Measurements from ENCODE around the gene PEX6.

DNA sequence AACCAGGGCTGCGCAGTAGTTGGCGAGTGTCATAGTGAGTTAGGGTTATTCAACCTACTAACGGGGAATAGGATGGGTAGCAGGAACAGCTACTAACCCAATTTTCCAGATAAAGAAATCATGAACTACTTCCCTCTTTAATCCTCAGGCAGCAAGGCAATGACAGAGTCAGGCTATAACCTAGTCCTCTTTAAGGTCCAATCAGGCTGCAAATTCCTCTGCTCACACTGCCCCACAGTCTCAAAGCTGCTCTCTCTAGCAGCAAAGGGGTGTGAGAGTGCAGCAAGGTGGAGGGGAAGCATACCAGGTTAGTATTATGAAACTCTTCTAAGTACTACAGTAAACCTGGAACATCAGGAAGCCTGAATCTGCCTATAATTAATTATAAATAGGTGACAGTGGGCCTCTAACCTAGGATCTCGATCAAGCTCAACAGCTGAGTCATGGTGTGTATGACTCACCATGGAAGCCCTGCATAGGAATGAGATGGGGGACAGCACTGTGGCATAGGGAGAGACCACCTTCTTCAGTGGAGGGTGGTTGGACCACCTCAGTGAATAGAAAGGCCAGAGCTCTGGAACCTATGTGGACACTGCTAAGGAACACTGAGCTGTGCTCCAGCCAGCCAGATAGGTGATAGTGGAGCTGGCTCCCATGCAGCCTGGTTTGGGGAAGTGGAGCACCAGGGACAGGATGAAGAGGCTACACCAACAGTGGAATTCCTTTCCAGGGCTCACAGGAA, 7.9 kb downstream of the PEX6 start:
- TF ChIP-seq, protein P1, sequence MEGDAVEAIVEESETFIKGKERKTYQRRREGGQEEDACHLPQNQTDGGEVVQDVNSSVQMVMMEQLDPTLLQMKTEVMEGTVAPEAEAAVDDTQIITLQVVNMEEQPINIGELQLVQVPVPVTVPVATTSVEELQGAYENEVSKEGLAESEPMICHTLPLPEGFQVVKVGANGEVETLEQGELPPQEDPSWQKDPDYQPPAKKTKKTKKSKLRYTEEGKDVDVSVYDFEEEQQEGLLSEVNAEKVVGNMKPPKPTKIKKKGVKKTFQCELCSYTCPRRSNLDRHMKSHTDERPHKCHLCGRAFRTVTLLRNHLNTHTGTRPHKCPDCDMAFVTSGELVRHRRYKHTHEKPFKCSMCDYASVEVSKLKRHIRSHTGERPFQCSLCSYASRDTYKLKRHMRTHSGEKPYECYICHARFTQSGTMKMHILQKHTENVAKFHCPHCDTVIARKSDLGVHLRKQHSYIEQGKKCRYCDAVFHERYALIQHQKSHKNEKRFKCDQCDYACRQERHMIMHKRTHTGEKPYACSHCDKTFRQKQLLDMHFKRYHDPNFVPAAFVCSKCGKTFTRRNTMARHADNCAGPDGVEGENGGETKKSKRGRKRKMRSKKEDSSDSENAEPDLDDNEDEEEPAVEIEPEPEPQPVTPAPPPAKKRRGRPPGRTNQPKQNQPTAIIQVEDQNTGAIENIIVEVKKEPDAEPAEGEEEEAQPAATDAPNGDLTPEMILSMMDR (conservative IDR thresholded peaks at IDR 0.05; ENCODE audit: low read length), result no peak
- TF ChIP-seq EZH2phosphoT487 (IDR thresholded peaks at IDR 0.05; ENCODE audit: borderline replicate concordance, low read depth, low read length), result no peak
